ENCODE measurements around the gene SLC37A4.
"Not testable (repeated sequence)": the region's sequence is repeated elsewhere in the genome, so short reads cannot be mapped to it uniquely, and the experiment has no call there.

SLC37A4 gene

GRCh38 chr11:119041821-119042514 is 11.3 kb upstream of the SLC37A4 start:
- DNase-seq (ENCODE audit: low spot score) = no peak

GRCh38 chr11:119039471-119039870 is 8.8 kb upstream of the SLC37A4 start:
- DNase-seq (ENCODE audit: low spot score) = not testable (repeated sequence)

- DNase-seq (ENCODE audit: low spot score) = no peak
Observed at GRCh38 chr11:119038884-119039283, 8.2 kb upstream of the SLC37A4 start.

GRCh38 chr11:119034813-119035212 is 4.1 kb upstream of the SLC37A4 start:
- DNase-seq (ENCODE audit: low spot score) = no peak

GRCh38 chr11:119033421-119033820 is 2.7 kb upstream of the SLC37A4 start:
- not testable (repeated sequence) for DNase-seq (ENCODE audit: low spot score)

- DNase-seq (ENCODE audit: low spot score) = no peak
Observed at GRCh38 chr11:119031912-119032280, 1.2 kb upstream of the SLC37A4 start.

GRCh38 chr11:119030029-119030328 is 698 bp downstream of the SLC37A4 start:
- DNase-seq (ENCODE audit: low spot score) = no peak

GRCh38 chr11:119029340-119030028 is 1.2 kb downstream of the SLC37A4 start:
- no peak for DNase-seq (ENCODE audit: low spot score)

GRCh38 chr11:119029069-119029339 is 1.7 kb downstream of the SLC37A4 start:
- DNase-seq (ENCODE audit: low spot score) = no peak

- DNase-seq (ENCODE audit: low spot score) = no peak
Observed at GRCh38 chr11:119028346-119029068, 2.2 kb downstream of the SLC37A4 start.

- no peak for DNase-seq (ENCODE audit: low spot score)
Observed at GRCh38 chr11:119027561-119028345, 2.9 kb downstream of the SLC37A4 start.

- no peak for DNase-seq (ENCODE audit: low spot score)
Observed at GRCh38 chr11:119026970-119027369, 3.7 kb downstream of the SLC37A4 start.

- DNase-seq (ENCODE audit: low spot score) = no peak
Observed at GRCh38 chr11:119025978-119026766, 4.5 kb downstream of the SLC37A4 start.

GRCh38 chr11:119025541-119025940 is 5.1 kb downstream of the SLC37A4 start:
- DNase-seq (ENCODE audit: low spot score) = no peak

GRCh38 chr11:119025099-119025473 is 5.6 kb downstream of the SLC37A4 start:
- no peak for DNase-seq (ENCODE audit: low spot score)

- no peak for DNase-seq (ENCODE audit: low spot score)
Observed at GRCh38 chr11:119024430-119025098, 6.1 kb downstream of the SLC37A4 start.

GRCh38 chr11:119023741-119024140 is 6.9 kb downstream of the SLC37A4 start:
- DNase-seq (ENCODE audit: low spot score) = no peak

- DNase-seq (ENCODE audit: low spot score) = no peak
Observed at GRCh38 chr11:119021631-119022030, 9.0 kb downstream of the SLC37A4 start.

- DNase-seq (ENCODE audit: low spot score) = no peak
Observed at GRCh38 chr11:119019996-119020395, 10.7 kb downstream of the SLC37A4 start.

- peak; percentile 96 for DNase-seq (ENCODE audit: low spot score)
Observed at GRCh38 chr11:119018074-119018938, 12.4 kb downstream of the SLC37A4 start, which contains the start of the genes RPS25 and TRAPPC4. TSS of gene RPS25 (minus strand) at chr11:119018343. CDS start at chr11:119018284, 59 bp downstream. TSS of gene TRAPPC4 (plus strand) at chr11:119018766. CDS start at chr11:119018796, 30 bp downstream.

Measured in AG08395 (cell line).